Lower leg skin (tissue), 3 donors: ENCODE data around the gene GIT2.

ENCODE experiments used
- CTCF ChIP-seq, 3 donors: fragments of 450-650 bp; IDR thresholded peaks; one replicate each; pipeline ENCODE4 v1.5.1; 2016; ENCODE audit warnings: antibody characterized with exemption in 3 of 3, mild to moderate bottlenecking in 3 of 3, moderate library complexity in 2 of 3
- POLR2A ChIP-seq, 2 donors: fragments of 450-650 bp; IDR thresholded peaks; one replicate each; pipeline ENCODE4 v1.6.1; 2016 to 2017; ENCODE audit warnings: antibody characterized with exemption in 2 of 2, mild to moderate bottlenecking in 1 of 2, moderate library complexity in 1 of 2

GRCh38 chr12:110012137-110012536 lies 16.0 kb upstream of the GIT2 start:
- TF ChIP-seq CTCF (IDR thresholded peaks at IDR 0.05): no peak
- TF ChIP-seq POLR2A (IDR thresholded peaks at IDR 0.05): no peak
